B cell (primary cell): Measurements from ENCODE around the gene RASGRP2. TPM values are rescaled to one million over a fixed set of nuclear protein-coding genes. Genes with fewer than 3 reads are reported as not detected.
A peak's percentile ranks its signal among the peaks of the same experiment; 100 is the strongest.

Experiments
- ATAC-seq: fragments of 200-7000 bp; cut with Tn5 transposase; one replicate; pipeline ENCODE4 v1.10.0; 2021; ENCODE audit warnings: low read depth, mild to moderate bottlenecking, moderate number of reproducible peaks, moderate library complexity
- CTCF ChIA-PET: fragments of 350-600 bp; sonication (Branson Sonifier 250); formaldehyde crosslinking; loops from one replicate; lab custom pipeline; 2021; ENCODE audit warnings: antibody characterized with exemption, inconsistent platforms; lab: Charles Lee
- POLR2A ChIA-PET: fragments of 350-600 bp; sonication (Branson Sonifier 250); formaldehyde crosslinking; loops from one replicate; lab custom pipeline; 2021; ENCODE audit warnings: antibody characterized with exemption; lab: Charles Lee
- DNase-seq: peaks from one replicate; pipeline ENCODE4 v3.0.0; 2013
- H2AFZ ChIP-seq: 2 replicates; pipeline ENCODE4 v1.6.1; 2012; ENCODE audit warnings: mild to moderate bottlenecking, low read depth, low read length; ENCODE audit not compliant: insufficient read depth, poor library complexity, severe bottlenecking
- H3K27ac ChIP-seq, 2 donors: 1 replicate in 1 of 2; 2 replicates in 1 of 2; pipeline ENCODE4 v1.5.1; 2012 to 2013; ENCODE audit warnings: low read length in 2 of 2, mild to moderate bottlenecking in 2 of 2, moderate library complexity in 1 of 2
- H3K27me3 ChIP-seq, 4 experiments: fragments of 200-600 bp in 1 of 4; sonication (generic) in 1 of 4; replicated peaks in 1 of 4; 1 replicate in 2 of 4; 2 replicates in 2 of 4; pipeline versions ENCODE4 v1.6.1 to v1.7.0; 2013 to 2016; ENCODE audit warnings: low read length in 3 of 4, mild to moderate bottlenecking in 2 of 4, mixed read lengths in 1 of 4, moderate library complexity in 1 of 4; ENCODE audit not compliant: insufficient read depth in 4 of 4, control insufficient read depth in 3 of 4; ENCODE audit errors: control extremely low read depth in 1 of 4
- H3K36me3 ChIP-seq, 2 experiments: replicated peaks in 1 of 2; 1 replicate in 1 of 2; 2 replicates in 1 of 2; pipeline versions ENCODE4 v1.6.1 to v1.7.1; 2013; ENCODE audit warnings: low read length in 1 of 2; ENCODE audit not compliant: insufficient read depth in 2 of 2, control insufficient read depth in 1 of 2; ENCODE audit errors: control extremely low read depth in 1 of 2, extremely low read depth in 1 of 2
- H3K4me1 ChIP-seq, 2 donors: fragments of 200-600 bp in 1 of 2; sonication (generic) in 1 of 2; 1 replicate in 1 of 2; 2 replicates in 1 of 2; pipeline versions ENCODE4 v1.5.1 to v1.6.1; 2013 to 2017; ENCODE audit warnings: low read length in 2 of 2; ENCODE audit not compliant: control insufficient read depth in 2 of 2, insufficient read depth in 2 of 2
- H3K4me2 ChIP-seq: replicated peaks from 2 replicates; pipeline ENCODE3; 2012; ENCODE audit warnings: mild to moderate bottlenecking, low read depth, low read length; ENCODE audit not compliant: poor library complexity, severe bottlenecking
- H3K4me3 ChIP-seq, 5 experiments: fragments of 200-600 bp in 1 of 5; sonication (generic) in 1 of 5; 1 replicate in 3 of 5; 2 replicates in 2 of 5; pipeline versions ENCODE4 v1.5.1 to v1.7.0; 2011 to 2016; ENCODE audit warnings: low read length in 4 of 5, mild to moderate bottlenecking in 4 of 5, low read depth in 2 of 5, control low read depth in 1 of 5, moderate library complexity in 1 of 5; ENCODE audit not compliant: insufficient read depth in 1 of 5; ENCODE audit errors: control extremely low read depth in 1 of 5, extremely low read depth in 1 of 5
- H3K79me2 ChIP-seq: fragments of 200-600 bp; sonication (generic); one replicate; pipeline ENCODE4 v1.6.0; 2016; ENCODE audit warnings: low read length; ENCODE audit not compliant: control insufficient read depth, insufficient read depth
- H3K9ac ChIP-seq: fragments of 200-600 bp; sonication (generic); 2 replicates; pipeline ENCODE4 v1.6.1; 2017; ENCODE audit warnings: mild to moderate bottlenecking, low read length, moderate library complexity
- H3K9me3 ChIP-seq, 3 donors: one replicate each; pipeline versions ENCODE4 v1.6.1 to v1.7.1; 2013; ENCODE audit warnings: low read length in 2 of 3; ENCODE audit not compliant: control insufficient read depth in 2 of 3, insufficient read depth in 1 of 3; ENCODE audit errors: control extremely low read depth in 1 of 3
- H4K20me1 ChIP-seq: 2 replicates; pipeline ENCODE4 v1.6.0; 2012; ENCODE audit warnings: mild to moderate bottlenecking, low read length; ENCODE audit not compliant: insufficient read depth, control insufficient read depth, poor library complexity, severe bottlenecking
- H3K27ac Mint-ChIP-seq: one replicate; pipeline ENCODE4 v1.8.0; 2021; ENCODE audit warnings: mixed read lengths
- H3K27me3 Mint-ChIP-seq: one replicate; pipeline ENCODE4 v1.8.0; 2021; ENCODE audit warnings: mixed read lengths
- H3K4me1 Mint-ChIP-seq: one replicate; pipeline ENCODE4 v1.8.0; 2021; ENCODE audit warnings: mixed read lengths
- H3K4me3 Mint-ChIP-seq: one replicate; pipeline ENCODE4 v1.8.0; 2021; ENCODE audit warnings: mixed read lengths
- H3K9me3 Mint-ChIP-seq: one replicate; pipeline ENCODE4 v1.8.0; 2022; ENCODE audit warnings: mixed read lengths; ENCODE audit not compliant: insufficient read depth
- CTCF ChIP-seq: fragments of 200-600 bp; IDR thresholded peaks from one replicate; pipeline ENCODE4 v1.8.0; 2022; ENCODE audit warnings: antibody characterized with exemption, mild to moderate bottlenecking
- EZH2 ChIP-seq: IDR thresholded peaks from 2 replicates; pipeline ENCODE4 v1.6.1; 2012; ENCODE audit warnings: borderline replicate concordance, low read depth, mild to moderate bottlenecking, moderate library complexity, low read length; ENCODE audit not compliant: insufficient read depth, poor library complexity, severe bottlenecking
- WGBS: methylation state at CpG from one replicate; pipeline ENCODE4 v1.1.5; 2013; ENCODE audit warnings: missing lambda C conversion rate; ENCODE audit not compliant: insufficient coverage; 5-methylcytosine and 5-hydroxymethylcytosine counted together
- intact Hi-C: fragments of 100-400 bp; cut with micrococcal nuclease; formaldehyde crosslinking; loops from one replicate; pipeline ENCODE4 v1.10.0; 2022
- polyA plus RNA-seq: library from polyadenylated mRNA; depleted of rRNA; stranded (reverse); fragments of >200 nt; gene quantifications from 2 replicates; pipeline ENCODE4 v1.2.3, GENCODE V29; 2012
- total RNA-seq, 2 donors: library from RNA; stranded (reverse); fragments of 120-200 nt in 1 of 2; gene quantifications; 1 replicate in 1 of 2; 2 replicates in 1 of 2; pipeline versions ENCODE4 v1.2.3 to v1.2.4, GENCODE V29; 2013 to 2022

The RASGRP2 gene
- total and polyA plus RNA-seq, 2 donors (not counting 1 experiment from before 2014, with no cell fraction given): 628 to 1,139 TPM

GRCh38 chr11:64723907-64724862 is 19.8 kb downstream of the RASGRP2 start:
- Histone ChIP-seq H3K9ac (peak overlapping the region; percentile 86), H3K27ac (peak overlapping the region in 1 of 2 donors; percentile 83), H3K79me2 (no peaks in the 10 kb centered on the region), H4K20me1 (peaks cover 50% of the 10 kb centered on the region), H2AFZ (peak overlapping the region; percentile 93), H3K27me3 (peaks cover 0 to 31% (median 7%) of the 10 kb centered on the region in 4 experiments), H3K4me2 (peak overlapping the region; percentile 99), H3K4me3 (peak overlapping the region in 4 of 5 experiments; percentile 67 to 83 (median 76)), H3K36me3 (peaks cover 0 to 26% of the 10 kb centered on the region in 2 experiments), H3K9me3 (no peaks in the 10 kb centered on the region), H3K4me1 (peaks cover 13 to 23% of the 10 kb centered on the region in 2 donors)
- ChIA-PET CTCF (interaction anchor here (1.0 to 1.3 kb wide), 2 partner anchors 36 to 275 kb away, joined by 3 to 4 read pairs; no protein-coding TSS in a partner anchor), POLR2A (no interaction called here)
- H3K4me3 Mint-ChIP-seq: peak overlapping the region; percentile 86
- H3K4me1 Mint-ChIP-seq: peaks cover 25% of the 10 kb centered on the region
- DNase-seq (no peak), ATAC-seq (peak; percentile 42)
- intact Hi-C loops: loop anchor here (1.0 to 5.0 kb wide), 3 partner anchors 18 to 277 kb away; no protein-coding TSS in a partner anchor
- H3K27me3 Mint-ChIP-seq: peaks cover 23% of the 10 kb centered on the region
- H3K9me3 Mint-ChIP-seq: no peaks in the 10 kb centered on the region
- 41% methylated on average over 5 of the region's 9 CpGs for WGBS
- peak overlapping the region; percentile 86 for H3K27ac Mint-ChIP-seq
- TF ChIP-seq EZH2 (no peak), CTCF (no peak)
